ENCODE data around the gene DYRK2.
"Not testable (repeated sequence)": the region's sequence is repeated elsewhere in the genome, so short reads cannot be mapped to it uniquely, and the experiment has no call there.

DYRK2 gene

DNA sequence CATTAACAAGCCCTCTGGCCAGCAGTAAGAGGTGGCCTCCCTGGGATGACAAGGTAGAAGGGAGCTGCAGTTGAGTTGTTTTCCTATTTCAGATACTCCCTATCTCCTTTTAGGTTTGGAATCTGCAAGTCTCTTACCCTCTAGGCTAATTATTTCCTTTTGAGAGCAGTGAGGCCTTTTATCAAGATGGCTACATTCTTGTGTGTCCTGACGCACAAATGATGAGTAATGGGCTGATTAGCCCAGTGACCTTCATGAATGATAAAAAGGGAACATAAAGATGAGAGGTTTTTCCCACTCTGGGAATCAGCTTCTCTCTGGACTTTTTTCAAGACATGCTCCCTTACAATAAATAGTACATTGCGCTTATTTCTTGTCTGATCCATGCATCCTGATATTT, 22.9 kb downstream of the DYRK2 start:
- DNase-seq (ENCODE audit: low read depth), result peak; percentile 94

GRCh38 chr12:67671892-67672291, 23.3 kb downstream of the DYRK2 start:
- DNase-seq (ENCODE audit: low read depth), result no peak

GRCh38 chr12:67672507-67672906, 24.0 kb downstream of the DYRK2 start:
- DNase-seq (ENCODE audit: low read depth), result peak; percentile 37

GRCh38 chr12:67673509-67673908, 25.0 kb downstream of the DYRK2 start:
- not testable (repeated sequence) for DNase-seq (ENCODE audit: low read depth)

- no peak for DNase-seq (ENCODE audit: low read depth)
Observed at GRCh38 chr12:67674417-67674816, 25.9 kb downstream of the DYRK2 start.

GRCh38 chr12:67676624-67677023, 28.1 kb downstream of the DYRK2 start:
- no peak for DNase-seq (ENCODE audit: low read depth)

- DNase-seq (ENCODE audit: low read depth), result no peak
Observed at GRCh38 chr12:67677166-67677565, 28.6 kb downstream of the DYRK2 start.

- peak; percentile 94 for DNase-seq (ENCODE audit: low read depth)
Observed at GRCh38 chr12:67681105-67681778, 32.7 kb downstream of the DYRK2 start.

GRCh38 chr12:67681941-67682620, 33.5 kb downstream of the DYRK2 start:
- no peak for DNase-seq (ENCODE audit: low read depth)

- no peak for DNase-seq (ENCODE audit: low read depth)
Observed at GRCh38 chr12:67689385-67689784, 40.8 kb downstream of the DYRK2 start.

GRCh38 chr12:67690656-67691055, 42.1 kb downstream of the DYRK2 start:
- peak; percentile 95 for DNase-seq (ENCODE audit: low read depth)

DNA sequence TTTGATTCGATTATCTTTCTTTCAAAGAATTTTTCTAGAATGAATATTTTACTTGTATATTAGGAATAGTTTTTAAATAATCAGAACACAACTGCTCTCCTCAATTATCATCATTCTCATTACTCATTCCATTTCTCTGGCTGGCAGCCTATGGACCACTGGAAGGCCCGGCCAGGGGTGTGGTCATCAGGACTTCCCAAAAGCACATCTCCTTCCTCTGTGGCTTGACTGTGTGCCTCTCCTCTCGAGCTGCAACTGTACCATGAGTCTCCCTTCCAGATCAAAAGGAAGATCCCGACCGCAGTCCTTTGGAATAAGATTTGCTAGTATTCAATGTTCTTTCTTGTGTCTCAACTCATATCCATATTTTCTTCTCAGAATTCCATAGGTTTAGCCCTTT, 42.7 kb downstream of the DYRK2 start:
- no peak for DNase-seq (ENCODE audit: low read depth)

- no peak for DNase-seq (ENCODE audit: low read depth)
Observed at GRCh38 chr12:67692135-67692534, 43.6 kb downstream of the DYRK2 start.

- no peak for DNase-seq (ENCODE audit: low read depth)
Observed at GRCh38 chr12:67692966-67693365, 44.4 kb downstream of the DYRK2 start.

GRCh38 chr12:67693894-67694293, 45.3 kb downstream of the DYRK2 start:
- DNase-seq (ENCODE audit: low read depth), result no peak

DNA sequence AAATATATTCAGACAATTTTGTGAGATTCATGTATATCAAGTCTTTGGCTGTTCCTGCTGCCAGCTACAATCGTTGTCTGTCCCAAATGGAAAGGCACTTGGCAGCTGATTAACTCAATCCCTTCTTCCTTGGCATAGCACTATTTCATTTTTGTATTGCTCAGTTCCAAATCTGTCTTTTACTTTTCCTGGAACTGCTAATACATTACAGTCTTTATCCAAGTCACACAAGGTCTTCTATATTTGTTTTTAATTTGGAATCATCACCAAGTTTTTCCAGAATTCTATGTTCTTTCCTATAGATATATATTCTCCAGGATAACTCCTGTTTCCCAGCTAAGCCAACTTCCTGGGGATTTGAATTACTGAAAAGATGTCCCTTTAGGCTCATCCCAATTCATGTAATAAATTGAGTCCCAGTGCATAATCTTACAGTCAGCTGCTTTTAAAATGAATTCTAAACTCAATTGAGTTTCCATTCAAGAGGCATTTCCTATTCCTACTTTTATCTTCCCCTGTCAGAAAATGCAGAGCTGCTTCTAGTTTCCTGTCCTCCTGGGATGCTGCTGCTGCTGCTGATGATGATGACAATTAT, 45.9 kb downstream of the DYRK2 start:
- DNase-seq (ENCODE audit: low read depth), result no peak

GRCh38 chr12:67695974-67696373, 47.4 kb downstream of the DYRK2 start:
- no peak for DNase-seq (ENCODE audit: low read depth)

DNA sequence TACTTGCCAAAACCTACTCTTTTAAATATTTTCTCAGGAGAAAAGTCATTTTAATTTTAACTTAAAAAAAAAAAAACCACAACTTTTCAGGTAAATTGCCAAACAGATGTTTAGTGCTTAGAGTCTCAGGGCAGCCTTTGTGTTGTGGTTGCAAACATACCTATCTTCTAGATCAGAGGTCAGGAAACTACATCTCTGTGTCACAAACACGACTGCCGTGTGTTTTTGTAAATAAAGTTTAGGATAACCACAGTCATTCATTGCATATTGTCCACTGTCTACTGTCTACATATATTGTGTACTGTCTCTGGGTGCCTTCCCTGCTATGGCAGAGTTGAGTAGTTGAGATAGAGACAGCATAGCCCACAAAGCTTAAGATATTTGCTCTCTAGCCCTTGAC, 48.9 kb downstream of the DYRK2 start:
- peak; percentile 18 for DNase-seq (ENCODE audit: low read depth)

DNA sequence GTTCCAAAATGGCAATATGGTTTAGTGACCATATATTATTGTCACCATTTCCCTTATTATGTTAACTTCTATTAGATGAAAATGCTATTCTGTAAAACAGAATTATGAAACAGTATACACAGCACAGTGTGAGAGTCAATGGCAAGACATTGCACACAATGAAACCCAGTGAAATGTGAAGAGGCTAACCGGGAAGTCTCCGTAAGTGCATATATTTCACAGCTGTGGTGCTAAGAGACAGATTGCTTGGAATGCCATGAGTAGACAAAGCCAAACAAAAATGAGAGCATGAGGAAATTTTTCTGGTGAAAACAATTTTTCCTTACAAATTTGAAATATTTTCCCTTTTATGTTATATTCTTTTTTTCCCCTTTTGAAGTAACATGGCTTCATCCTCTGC, 49.4 kb downstream of the DYRK2 start:
- no peak for DNase-seq (ENCODE audit: low read depth)

GRCh38 chr12:67698672-67699581, 50.4 kb downstream of the DYRK2 start:
- peak; percentile 22 for DNase-seq (ENCODE audit: low read depth)

GRCh38 chr12:67701121-67701520, 52.6 kb downstream of the DYRK2 start:
- DNase-seq (ENCODE audit: low read depth), result no peak

- no peak for DNase-seq (ENCODE audit: low read depth)
Observed at GRCh38 chr12:67702136-67702535, 53.6 kb downstream of the DYRK2 start.
